ENCODE results near the gene CDH8. TPM values are rescaled to one million over a fixed set of nuclear protein-coding genes. Genes with fewer than 3 reads are reported as not detected.

Gene CDH8
- total and polyA plus RNA-seq, 8 donors, result 0.05 to 0.20 (median 0.15) TPM; not detected in 4

DNA sequence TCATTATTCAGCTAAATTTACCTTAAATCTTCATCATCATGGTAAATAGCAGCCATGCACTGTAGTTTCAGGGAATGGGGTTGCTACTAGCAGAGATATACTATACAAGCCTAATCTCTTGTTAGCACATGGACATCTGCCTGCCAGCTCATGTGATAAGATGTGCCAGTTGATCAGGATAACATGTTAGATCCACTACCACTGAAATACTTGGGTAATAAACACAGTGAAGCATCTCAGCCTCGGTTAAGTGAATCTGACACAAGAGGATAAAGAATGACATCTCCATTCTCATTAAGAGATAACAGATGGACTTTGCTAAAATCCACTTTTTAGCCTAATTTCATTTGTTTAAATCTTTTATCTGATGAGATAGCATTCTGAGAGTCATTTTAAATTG, 256.1 kb downstream of the CDH8 start:
- 7 to 8% methylated on average over 1 of the region's 1 CpG for whole genome bisulfite sequencing, 2 donors
- no peaks in the 10 kb centered on the region for H3K4me1 ChIP-seq
- TF ChIP-seq, protein P1, sequence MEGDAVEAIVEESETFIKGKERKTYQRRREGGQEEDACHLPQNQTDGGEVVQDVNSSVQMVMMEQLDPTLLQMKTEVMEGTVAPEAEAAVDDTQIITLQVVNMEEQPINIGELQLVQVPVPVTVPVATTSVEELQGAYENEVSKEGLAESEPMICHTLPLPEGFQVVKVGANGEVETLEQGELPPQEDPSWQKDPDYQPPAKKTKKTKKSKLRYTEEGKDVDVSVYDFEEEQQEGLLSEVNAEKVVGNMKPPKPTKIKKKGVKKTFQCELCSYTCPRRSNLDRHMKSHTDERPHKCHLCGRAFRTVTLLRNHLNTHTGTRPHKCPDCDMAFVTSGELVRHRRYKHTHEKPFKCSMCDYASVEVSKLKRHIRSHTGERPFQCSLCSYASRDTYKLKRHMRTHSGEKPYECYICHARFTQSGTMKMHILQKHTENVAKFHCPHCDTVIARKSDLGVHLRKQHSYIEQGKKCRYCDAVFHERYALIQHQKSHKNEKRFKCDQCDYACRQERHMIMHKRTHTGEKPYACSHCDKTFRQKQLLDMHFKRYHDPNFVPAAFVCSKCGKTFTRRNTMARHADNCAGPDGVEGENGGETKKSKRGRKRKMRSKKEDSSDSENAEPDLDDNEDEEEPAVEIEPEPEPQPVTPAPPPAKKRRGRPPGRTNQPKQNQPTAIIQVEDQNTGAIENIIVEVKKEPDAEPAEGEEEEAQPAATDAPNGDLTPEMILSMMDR (IDR thresholded peaks at IDR 0.05), result no peak
- H3K4me3 ChIP-seq, result no peak overlapping the region
- no peaks in the 10 kb centered on the region for H3K27me3 ChIP-seq
- no peak for DNase-seq
- H3K27ac ChIP-seq, result no peak overlapping the region
- ATAC-seq, result no peak
- H3K36me3 ChIP-seq, result no peaks in the 10 kb centered on the region
- no peak for FAIRE-seq
- H3K9me3 ChIP-seq, result no peaks in the 10 kb centered on the region
- intact Hi-C loops (cut with DNase I), result no loop called here

- intact Hi-C loops (cut with DNase I), result no loop called here
- H3K9me3 ChIP-seq, result no peaks in the 10 kb centered on the region
- H3K4me1 ChIP-seq, result no peaks in the 10 kb centered on the region
- no peaks in the 10 kb centered on the region for H3K36me3 ChIP-seq
- 61 to 67% methylated on average over 1 of the region's 1 CpG for WGBS, 2 donors
- DNase-seq (no peak), FAIRE-seq (no peak), ATAC-seq (no peak)
- TF ChIP-seq, protein P1 (IDR thresholded peaks at IDR 0.05), result no peak
- H3K27ac ChIP-seq, result no peak overlapping the region
- no peaks in the 10 kb centered on the region for H3K27me3 ChIP-seq
- no peak overlapping the region for H3K4me3 ChIP-seq
These were observed 265.9 kb downstream of the CDH8 start for GRCh38 chr16:61770301-61770700.

DNA sequence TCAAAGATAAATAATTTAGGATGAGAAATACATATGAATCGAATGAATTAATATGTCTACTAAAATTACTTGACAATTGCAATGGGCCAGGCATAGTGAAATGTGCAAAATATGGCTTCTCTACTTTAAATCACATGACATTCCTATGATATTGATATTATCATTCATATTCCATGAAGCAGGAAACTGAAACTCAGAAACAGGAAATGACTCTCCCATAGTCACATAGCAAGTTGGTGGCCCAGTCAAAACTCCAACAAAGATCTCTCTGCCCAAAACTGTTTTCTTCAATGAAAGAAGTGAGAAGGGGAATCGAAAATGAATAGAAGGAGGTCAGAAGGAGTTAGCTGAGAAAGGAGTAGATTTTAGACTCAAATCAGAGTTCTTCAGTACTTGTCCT, 272.2 kb downstream of the CDH8 start:
- no peak overlapping the region for H3K27ac ChIP-seq
- no peaks in the 10 kb centered on the region for H3K4me1 ChIP-seq
- no peak overlapping the region for H3K4me3 ChIP-seq
- ATAC-seq (no peak), FAIRE-seq (no peak), DNase-seq (no peak)
- no peaks in the 10 kb centered on the region for H3K27me3 ChIP-seq
- no peaks in the 10 kb centered on the region for H3K36me3 ChIP-seq
- WGBS, 2 donors, result 32 to 41% methylated on average over 2 of the region's 2 CpGs
- intact Hi-C loops (cut with DNase I), result no loop called here
- TF ChIP-seq, protein P1 (IDR thresholded peaks at IDR 0.05), result no peak
- H3K9me3 ChIP-seq, result no peaks in the 10 kb centered on the region

- no peaks in the 10 kb centered on the region for H3K4me1 ChIP-seq
- intact Hi-C loops (cut with DNase I), result no loop called here
- H3K4me3 ChIP-seq, result no peak overlapping the region
- DNase-seq (no peak), ATAC-seq (no peak), FAIRE-seq (no peak)
- no peaks in the 10 kb centered on the region for H3K36me3 ChIP-seq
- no peak overlapping the region for H3K27ac ChIP-seq
- 43 to 49% methylated on average over 3 of the region's 3 CpGs for WGBS, 2 donors
- H3K27me3 ChIP-seq, result no peaks in the 10 kb centered on the region
- TF ChIP-seq, protein P1 (IDR thresholded peaks at IDR 0.05), result no peak
- H3K9me3 ChIP-seq, result no peaks in the 10 kb centered on the region
These were observed 273.2 kb downstream of the CDH8 start for GRCh38 chr16:61763013-61763412.

DNA sequence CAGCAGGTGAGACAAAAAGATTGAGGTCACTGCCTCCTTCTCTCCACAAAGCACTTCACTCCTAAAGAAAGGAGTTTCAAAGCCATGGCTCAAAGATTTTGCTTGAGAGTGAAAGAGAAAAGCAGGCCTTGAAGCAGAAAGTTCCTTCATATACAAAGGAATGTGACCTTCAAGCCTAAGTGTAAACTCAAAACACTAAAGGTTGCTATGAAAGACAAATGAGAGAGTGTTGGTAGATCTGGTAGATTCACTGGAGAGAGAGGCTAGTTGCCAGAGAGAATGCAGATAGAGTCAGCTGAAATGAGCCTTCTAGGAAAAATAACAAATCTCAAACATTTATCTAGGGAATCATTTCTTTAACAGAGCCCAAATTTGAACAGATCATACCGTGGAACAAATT, 305.2 kb downstream of the CDH8 start:
- Histone ChIP-seq H3K27ac (no peak overlapping the region), H3K4me3 (no peak overlapping the region), H3K36me3 (no peaks in the 10 kb centered on the region), H3K4me1 (no peaks in the 10 kb centered on the region), H3K27me3 (no peaks in the 10 kb centered on the region), H3K9me3 (no peaks in the 10 kb centered on the region)
- ATAC-seq, result no peak
- intact Hi-C loops (cut with DNase I), result no loop called here
- DNase-seq, result no peak
- TF ChIP-seq, protein P1 (IDR thresholded peaks at IDR 0.05), result no peak
- no peak for FAIRE-seq
- 60 to 81% methylated on average over 1 of the region's 1 CpG for WGBS, 2 donors

Data from pancreas (tissue), 10 donors.